ENCODE measurements around the gene GUCY2D.

- peak; percentile 87 for TF ChIP-seq CTCF (conservative IDR thresholded peaks at IDR 0.05)
- no peak for TF ChIP-seq ZFX (IDR thresholded peaks at IDR 0.05)
Observed at GRCh38 chr17:8041249-8041928, 39.0 kb downstream of the GUCY2D start.
